NCI-H2081 treated with DMSO at 0.1 percent for 48 hours (cell line): ENCODE results near the gene JAZF1.
A peak's percentile ranks its signal among the peaks of the same experiment; 100 is the strongest.
"Not testable (repeated sequence)": the region's sequence is repeated elsewhere in the genome, so short reads cannot be mapped to it uniquely, and the experiment has no call there.

Experiments used
- DNase-seq: peaks from one replicate; lab custom pipeline; 2025; lab: John Stamatoyannopoulos, UW

JAZF1 gene

DNA sequence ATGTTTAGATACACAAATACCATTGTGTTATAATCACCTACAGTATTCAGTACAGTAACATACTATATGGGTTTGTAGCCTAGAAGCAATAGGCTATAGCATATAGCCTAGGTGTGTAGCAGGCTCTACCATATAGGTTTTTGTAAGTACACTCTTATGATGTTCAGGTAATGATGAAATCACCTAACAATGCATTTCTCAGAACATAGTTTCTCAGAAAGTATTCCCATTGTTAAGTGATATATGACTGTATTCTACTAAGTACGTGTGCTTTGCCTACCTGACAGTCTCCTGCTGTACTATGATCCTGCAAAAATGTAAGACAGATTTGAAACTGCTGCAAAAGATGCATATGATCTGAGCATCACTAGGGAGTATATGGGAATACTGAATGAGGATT lies 137.9 kb downstream of the JAZF1 start:
- DNase-seq = no peak

DNA sequence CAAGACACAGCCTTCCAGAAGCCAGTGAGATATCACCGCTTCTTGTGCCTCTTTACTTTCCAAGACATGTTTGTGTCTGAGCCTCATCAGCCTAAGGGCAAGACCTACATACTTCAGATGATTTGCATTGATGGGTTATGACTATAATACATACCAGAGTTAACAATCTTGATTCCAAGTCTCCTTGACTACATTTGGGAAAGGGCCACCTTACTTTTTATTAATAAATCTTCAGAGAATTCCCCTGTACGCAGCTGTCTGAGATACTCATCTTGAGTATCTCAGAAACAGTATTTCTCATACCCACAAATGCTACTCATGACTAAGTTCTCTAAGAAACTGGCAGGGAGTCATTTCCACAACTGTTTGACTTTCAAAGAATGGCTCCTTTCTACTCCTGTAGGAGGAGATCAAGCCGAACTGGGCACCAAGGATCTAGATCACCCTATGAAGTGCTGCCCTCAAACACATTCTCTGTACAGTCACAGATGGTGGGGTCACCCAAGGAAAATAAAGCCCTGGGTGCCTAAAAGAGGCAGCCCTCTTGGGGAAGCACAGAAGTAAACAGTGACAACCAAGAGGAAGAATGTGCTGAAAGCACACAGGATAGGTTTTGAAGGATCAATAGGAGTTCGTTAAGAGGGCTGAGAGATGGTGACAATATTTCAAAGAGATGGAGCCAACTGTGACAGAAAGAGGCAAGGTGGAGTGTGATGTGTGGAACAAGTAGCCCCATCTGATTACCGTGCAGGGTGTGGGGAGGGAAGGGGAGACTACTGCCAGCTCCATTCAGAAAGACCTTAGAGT lies 138.9 kb downstream of the JAZF1 start:
- DNase-seq = no peak

DNA sequence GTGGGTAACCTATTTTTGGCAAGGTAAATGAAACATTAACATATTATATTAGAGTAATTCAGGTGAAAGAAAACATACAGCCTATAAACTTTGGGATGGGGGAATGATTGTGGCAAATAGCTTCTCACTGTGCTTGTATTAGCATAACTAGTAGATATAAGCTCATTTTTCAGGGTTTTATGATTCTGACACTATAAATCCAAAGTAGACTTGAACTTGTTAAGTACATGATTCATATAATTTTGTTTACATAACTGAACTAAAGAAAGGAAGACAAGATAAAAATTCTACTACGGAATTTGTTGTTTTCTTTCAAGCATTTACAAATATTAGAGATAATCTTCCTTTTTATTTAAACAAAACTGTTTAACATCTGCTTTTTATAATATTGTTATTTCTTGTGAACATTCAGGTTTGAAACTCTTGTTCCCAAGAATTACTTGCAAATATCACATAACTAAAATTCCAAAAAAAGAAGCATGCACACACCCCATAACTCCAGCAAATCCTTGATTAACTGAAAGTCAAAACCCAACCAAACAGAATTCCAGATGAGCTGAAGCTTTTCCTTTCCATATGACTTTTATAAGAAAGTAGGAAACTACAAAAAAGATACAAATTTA lies 142.3 kb downstream of the JAZF1 start:
- DNase-seq = no peak

DNA sequence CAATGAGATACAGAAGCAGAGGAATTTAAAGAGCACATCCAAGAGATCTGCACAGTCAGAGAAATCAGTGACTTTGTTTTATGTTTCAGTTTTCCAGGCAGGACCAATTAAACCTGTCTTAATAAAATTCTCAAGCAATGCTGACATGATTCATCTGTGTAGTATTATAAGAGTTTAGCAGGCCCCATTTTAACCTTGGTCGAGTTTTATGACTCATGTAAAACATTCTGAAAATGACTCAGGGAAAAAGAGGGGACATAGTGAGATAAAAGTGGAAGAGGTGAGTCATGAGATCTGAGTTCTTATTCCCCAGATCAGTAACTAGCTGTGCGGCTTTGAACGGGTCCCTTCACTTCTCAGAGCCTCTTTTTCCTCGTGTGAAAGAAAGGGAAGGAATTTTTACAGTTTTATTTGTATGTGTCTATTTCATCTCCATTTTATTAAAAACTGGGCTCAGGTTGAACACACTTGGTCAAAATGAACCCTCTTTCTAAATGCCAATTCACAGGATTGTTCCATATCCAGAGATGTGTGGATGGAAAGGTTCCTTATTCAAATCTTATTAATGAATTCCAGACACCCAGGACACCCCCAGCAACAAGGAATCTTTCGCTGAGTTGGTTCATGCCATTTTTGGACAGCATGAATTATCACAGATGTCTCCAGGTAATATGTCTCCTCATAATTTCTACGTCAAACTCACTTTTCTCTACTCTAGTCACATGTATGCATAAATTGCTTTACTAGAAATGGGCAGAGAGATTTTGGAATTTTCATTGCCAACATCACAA lies 143.2 kb downstream of the JAZF1 start:
- DNase-seq = no peak

DNA sequence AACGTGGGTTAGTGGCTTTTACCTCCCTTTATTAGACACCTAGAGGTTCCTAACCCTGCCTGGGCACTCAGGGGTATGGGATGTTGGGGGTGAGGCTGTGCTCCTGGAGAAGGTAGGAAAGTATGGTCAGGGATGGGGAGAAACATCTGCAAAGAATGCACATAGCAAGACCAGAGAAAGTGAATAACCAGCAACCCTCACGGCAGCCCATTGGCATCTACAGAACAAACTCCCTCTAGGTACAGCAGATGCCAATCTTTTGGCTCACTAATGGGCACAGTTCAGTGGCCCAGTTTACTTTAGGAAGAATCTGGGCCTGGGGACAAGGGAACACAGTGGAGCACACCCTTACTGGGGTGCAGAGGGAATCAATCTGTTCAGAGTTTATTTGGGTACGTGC lies 143.9 kb downstream of the JAZF1 start:
- DNase-seq = no peak

DNA sequence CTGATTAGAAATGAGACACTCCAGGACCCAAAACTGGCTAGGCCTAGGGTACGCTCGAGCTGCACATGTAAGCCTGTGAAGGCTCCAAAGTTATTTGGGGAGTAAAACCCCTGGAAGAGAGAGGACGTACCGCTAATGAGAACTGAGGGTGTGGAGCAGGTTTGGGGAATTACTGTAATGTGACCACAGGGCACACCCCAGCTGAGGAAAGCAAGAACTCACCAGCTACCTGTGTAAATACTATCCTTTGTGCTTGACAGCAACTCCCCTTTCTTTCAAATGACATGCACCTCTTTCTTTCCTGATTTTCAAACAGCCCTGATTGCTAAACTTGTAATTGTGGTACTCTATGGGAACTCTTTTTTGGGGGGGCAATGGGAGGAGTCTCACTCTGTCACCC lies 147.2 kb downstream of the JAZF1 start:
- DNase-seq = no peak

DNA sequence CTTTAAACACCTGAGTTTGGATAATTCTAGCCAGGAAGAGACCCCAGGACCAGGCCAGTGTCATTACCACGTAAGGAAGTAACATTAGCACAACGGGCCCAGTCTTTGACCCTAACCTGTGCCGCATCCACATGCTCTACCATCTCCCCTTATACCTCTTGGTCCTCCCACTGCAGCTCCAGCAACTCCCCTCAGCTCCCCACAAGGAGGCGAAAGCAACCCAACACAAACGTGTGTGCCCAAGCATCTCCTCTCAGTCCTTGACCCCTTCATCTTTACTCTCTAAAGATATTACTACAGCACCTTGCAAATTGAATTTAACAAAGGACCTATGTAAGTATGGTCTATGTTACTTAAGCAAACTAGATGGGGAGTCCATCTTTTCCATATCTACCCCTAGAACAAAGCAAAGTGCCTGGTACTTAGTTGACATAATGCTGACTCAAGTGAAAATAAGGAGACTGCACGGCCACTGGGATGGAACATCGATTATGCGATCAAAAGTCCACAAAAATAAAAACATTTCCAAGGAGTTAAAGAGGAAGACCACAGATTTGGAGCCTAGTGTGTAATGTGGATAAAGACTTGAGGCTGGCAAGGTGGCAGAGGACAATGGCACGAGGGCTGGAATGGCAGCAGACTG lies 147.7 kb downstream of the JAZF1 start:
- no peak for DNase-seq

DNA sequence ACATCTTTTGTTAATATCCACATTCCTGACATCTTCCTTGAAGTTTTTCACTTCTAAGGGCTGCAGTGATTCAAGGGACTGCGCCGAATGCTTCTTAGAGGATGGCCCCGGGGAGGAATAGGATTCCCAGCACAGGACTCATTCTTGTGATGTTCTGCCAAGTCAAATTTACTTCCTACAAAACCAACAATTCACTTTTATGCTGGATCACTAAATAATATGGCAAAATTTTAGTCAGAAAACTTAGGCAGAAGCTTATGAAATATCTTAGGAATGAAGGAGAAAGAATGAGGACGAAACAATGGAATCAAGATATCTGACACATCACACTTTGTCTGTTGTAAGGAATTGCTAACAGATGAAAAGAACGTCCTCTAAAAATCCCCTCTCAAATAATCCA lies 151.5 kb downstream of the JAZF1 start:
- DNase-seq = no peak

DNA sequence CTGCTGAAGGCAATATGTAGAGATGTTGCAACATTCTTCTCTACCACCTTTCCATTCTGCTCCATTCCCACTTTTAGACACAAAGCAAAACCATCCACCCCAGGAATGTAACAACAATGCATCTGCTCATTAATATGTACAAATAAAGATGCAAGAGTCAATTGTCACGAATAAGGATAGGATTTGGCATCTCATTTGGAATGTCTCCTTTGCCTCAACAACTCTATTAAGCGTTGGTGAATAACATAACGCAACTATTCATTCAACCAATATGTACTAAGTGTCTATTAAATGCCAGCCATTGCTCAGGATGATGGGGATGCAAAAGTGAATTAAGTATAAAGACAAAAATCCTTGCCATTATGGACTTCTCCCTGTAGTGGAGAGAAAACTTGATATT lies 152.1 kb downstream of the JAZF1 start:
- DNase-seq = no peak

DNA sequence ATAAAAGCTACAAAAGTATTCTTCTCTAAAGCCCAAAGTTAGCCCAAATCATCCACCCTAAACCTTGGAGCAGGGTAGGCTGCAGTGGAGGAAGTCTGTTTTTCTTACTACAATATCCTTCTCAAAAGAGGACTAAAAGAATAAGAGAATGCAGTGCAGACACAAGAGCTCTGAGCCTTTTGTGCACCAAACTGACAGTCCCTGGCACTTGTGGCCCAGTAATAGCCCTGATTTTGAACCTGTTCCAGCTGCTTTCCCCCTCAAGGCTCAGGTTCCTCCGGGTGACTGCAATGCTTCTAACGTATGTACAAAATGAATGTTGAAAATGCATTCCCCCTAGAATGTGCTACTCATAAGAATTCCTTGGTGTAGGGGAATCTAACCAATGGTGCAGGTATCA lies 154.4 kb downstream of the JAZF1 start:
- DNase-seq = no peak

DNA sequence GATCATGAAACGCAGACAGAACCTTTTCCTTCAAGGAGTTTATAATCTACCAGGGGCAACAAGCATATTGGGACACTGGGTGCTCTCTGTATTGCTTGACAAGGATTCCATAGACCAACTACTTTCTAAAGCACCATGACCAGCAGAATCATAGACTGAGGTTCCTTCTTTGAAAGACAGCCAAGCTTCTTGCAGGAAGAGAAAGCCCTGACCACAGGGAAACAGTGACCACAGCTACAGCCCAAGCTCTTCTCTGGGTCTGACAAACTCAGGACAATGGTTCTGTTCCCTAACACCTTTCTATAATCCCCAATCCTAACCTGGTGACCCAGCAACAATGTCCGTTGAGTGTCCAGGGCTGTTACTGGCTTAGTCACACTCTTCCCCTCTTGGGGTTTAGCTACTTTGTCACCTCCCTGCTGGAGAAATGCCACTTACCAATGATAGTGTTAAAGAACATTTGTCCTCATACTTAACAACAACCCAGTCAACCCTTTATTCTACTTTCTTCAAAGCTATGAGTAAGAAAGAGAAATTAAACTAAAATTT lies 155.7 kb downstream of the JAZF1 start:
- no peak for DNase-seq

DNA sequence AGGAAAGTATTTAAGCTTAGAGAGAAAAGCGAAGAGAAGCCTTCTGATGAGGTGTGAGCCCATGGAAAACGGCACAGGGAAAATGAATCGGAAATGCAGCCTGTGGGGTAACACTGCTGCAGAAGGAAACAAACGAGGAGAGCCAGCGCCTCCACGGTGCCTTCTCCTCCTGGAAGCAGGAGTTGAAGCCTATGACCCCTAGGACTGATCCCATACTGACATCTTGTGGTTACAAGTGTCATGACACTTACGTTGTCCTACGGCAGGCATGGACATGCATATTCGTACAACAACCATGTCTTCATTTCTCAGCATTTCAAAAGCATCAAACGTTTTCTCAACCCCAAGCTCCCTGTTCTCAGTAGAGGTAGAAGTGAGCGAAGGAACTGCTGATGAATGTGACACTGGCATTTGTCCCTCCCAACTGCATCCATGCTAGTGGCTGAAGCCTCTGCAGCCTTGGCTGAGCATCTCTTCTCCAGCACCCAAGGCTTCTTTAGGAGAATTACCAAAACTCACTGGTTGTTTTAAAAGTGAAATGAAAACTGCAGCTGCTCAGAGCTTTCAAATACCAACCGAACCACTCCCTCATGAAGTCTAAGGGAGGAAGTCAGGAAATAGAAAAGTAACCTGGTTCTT lies 160.2 kb downstream of the JAZF1 start:
- peak; percentile 44 for DNase-seq

DNA sequence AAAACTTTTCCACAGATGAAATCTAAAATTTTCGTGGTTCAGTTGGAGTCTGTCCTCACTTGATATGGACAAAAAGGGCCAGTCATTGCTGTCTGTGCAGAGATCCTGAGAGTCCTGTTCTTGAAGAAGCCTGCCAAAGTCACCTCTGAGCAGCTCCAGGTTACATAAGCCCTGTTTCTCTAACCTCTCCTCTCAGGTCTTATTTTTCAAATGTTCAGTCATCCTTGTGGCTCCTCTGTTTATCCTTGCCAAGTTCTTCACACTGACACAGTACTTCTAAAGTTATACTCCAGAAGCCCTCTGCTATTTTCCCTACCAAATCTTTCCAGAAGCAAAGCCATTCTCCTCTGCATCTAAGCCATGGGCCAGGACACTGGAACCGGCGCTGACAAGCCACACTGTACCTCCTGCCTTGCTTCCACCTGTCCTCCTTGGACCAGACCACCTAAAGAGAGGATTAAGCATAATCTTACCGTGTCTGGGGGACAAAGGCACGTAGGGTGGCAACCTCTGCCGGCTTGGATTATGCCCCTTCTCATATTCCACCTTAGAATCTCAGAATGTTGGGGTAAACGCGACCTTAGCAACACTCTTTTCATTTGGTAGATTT lies 161.6 kb downstream of the JAZF1 start:
- no peak for DNase-seq

DNA sequence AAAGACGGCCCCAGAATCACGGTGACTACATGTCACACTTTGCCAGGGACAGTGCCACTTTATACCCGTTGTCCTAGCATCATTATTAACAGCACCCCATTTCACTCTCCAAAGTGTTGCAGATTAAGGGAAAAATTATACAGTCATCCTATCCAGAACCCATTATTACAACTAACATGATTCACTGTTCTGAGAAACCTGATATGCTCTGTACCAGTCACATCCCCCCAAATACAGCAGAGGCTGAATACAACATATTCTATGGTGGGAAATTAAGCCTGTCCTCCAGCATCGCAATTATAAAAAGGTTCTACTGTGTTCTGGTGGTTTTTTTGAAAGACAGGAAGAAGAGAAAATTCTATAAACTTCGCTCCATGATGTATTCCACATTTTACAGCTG lies 162.1 kb downstream of the JAZF1 start:
- DNase-seq = no peak

DNA sequence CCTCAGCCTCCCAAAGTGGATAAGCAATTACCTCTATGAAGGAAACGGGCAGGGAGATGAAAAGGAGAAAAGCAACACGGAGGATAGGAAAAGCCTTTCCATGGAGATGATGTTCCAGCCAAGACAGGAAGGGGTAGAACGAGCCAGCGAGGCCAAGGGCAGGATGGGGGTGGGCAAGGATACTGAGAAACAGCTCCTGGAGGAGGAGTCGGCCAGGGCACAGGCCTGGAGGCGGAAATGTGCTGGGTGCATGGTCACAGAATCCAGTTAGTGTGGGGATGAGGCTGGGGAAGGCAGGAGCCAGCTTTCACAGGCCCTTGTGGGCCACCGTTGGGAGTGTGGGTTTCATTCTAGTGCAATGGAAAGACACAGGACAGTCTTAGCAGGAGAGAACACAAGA lies 162.6 kb downstream of the JAZF1 start:
- DNase-seq = no peak

DNA sequence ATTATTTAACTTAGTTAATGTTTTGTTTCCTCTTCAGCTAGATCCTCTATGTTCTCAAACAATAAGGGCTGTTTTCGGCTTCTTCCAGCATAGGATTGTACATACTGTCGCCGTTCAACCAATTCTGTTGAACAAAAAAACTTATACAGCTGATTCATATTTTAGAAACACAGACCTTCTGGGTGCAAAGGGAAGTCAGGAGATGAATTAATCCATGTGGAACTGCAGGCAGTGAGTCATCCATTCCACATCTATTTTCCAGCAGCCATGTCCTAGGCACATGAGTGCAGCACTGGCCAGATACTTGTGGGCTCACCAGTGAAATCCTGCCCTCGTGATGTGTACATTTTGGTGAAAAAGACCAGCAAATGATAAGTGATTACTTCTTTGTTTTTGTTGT lies 163.2 kb downstream of the JAZF1 start:
- no peak for DNase-seq

DNA sequence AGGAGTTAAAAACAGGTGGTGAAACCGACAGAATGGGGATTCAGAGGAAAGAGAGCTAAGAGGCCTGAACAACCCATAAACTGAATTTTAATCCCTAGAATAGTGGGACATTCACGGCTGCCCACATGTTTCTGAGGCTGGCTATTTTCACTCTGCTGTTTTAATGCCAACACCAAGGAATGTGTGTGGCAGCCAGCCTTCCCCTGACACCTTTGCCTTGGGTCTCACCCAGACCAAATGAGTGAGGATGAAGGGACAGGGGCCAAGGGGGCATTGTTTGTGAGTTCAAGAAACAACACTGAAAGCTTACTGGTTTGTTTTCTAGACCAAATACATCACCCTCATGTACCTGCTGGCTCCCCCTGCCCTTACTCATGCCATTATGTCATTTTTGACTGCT lies 164.3 kb downstream of the JAZF1 start:
- no peak for DNase-seq

DNA sequence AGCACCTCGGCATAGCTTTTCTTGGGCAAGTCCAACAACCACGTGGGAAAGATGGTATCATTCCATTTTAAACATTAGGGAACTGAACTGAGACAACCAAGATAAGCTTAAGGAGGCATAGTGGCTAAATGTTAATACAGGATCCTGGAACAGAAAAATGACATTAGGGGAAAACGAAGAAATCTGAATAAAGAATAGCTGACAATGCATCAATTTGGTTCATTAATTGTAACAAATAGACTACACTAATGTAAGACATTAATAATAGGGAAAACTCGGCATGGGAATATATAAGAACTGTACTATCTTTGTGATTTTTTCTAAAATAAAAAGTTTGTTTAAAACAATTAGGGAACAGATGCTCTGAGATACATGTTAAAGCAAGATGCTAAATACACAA lies 165.4 kb downstream of the JAZF1 start:
- DNase-seq = no peak

DNA sequence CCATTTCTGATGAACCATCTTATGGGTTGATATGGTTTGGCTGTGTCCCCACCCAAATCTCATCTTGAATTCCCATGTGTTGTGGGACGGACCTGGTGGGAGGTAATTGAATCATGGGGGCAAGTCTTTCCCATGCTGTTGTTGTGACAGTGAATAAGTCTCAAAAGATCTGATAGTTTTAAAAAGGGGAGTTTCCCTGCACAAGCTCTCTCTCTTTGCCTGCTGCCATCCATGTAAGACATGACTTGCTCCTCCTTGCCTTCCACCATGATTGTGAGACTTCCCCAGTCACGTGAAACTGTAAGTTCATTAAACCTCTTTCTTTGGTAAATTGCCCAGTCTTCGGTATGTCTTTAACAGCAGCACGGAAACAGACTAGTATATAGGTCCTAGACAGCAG lies 166.3 kb downstream of the JAZF1 start:
- not testable (repeated sequence) for DNase-seq

DNA sequence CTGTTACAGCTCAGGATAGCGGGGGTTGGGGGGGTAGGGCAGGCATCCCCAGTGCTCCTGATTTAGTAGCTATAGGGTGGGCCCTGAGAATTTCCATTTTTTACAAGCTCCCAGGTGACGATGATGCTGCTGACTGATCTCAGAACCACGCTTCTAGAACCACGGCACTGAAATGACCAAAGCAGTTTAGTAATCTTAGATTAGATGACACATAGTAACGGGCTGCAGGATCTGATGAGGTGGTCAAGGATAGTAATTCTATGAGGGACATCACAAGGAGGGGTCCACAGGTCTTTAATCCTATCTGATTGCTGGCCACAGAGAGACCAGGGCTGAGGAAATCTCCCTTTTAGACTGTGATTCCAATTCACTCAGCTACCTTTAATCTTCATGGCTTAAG lies 167.2 kb downstream of the JAZF1 start:
- DNase-seq = no peak

DNA sequence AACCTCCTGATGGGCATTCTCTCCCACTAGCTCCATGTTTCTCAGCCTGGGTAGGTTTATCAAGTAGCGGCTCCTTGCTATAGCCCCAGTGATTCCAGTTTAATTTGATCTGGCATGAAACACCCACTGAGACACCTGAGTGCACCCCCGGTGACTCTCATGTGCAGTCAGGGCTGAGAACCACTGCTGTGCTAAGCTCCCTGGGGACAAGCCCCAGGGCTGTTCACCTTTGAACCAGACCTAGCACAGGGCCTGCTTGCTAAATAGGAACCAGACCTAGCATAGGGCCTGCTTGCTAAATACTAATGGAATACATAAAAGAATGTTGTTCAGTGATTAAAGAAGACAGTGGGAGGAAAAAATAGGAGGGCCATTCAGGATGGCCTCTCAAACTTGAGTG lies 167.6 kb downstream of the JAZF1 start:
- no peak for DNase-seq
